Measurements from ENCODE around the gene LDB2. TPM values are rescaled to one million over a fixed set of nuclear protein-coding genes. Genes with fewer than 3 reads are reported as not detected.

LDB2 gene
- total and polyA plus RNA-seq, 2 of the 8 experiments (the other 6 are each of a cell fraction or from before 2014, with no cell fraction given), result 57.0 to 140 TPM

- TF ChIP-seq MAX (IDR thresholded peaks at IDR 0.05) (no peak), KDM4A (IDR thresholded peaks at IDR 0.05; ENCODE audit: low read depth, low read length, severe bottlenecking) (no peak), POLR2A (IDR thresholded peaks at IDR 0.05; ENCODE audit: control extremely low read depth in 1 of 2, low read depth in 2 of 2, low read length in 2 of 2) (no peak), SP2 (IDR thresholded peaks at IDR 0.05; ENCODE audit: low read length) (no peak), EP300 (IDR thresholded peaks at IDR 0.05; ENCODE audit: borderline replicate concordance in 1 of 2, low read depth in 2 of 2, low read length in 2 of 2) (no peak), RXRA (IDR thresholded peaks at IDR 0.05; ENCODE audit: insufficient read depth, low read depth, low read length) (no peak), CTCF (IDR thresholded peaks at IDR 0.05; ENCODE audit: control extremely low read depth in 1 of 3, insufficient read depth in 1 of 3, low read depth in 1 of 3, low read length in 3 of 3) (no peak), NRF1 (IDR thresholded peaks at IDR 0.05; ENCODE audit: low read depth, low read length) (no peak), TBP (IDR thresholded peaks at IDR 0.05; ENCODE audit: low read depth, low read length) (no peak)
These were observed 366.0 kb downstream of the LDB2 start (continued) for GRCh38 chr4:16532240-16532970.

Data from H1 (cell line).